HG03135 (cell line): ENCODE data around the gene FBRSL1.
"Not testable (repeated sequence)": the region's sequence is repeated elsewhere in the genome, so short reads cannot be mapped to it uniquely, and the experiment has no call there.

Experiments used
- ATAC-seq: cut with Tn5 transposase; IDR thresholded peaks from one replicate; pipeline ENCODE4 v1.9.1; 2021; ENCODE audit warnings: mild to moderate bottlenecking, moderate library complexity; ENCODE audit not compliant: unreplicated experiment

Gene FBRSL1

DNA sequence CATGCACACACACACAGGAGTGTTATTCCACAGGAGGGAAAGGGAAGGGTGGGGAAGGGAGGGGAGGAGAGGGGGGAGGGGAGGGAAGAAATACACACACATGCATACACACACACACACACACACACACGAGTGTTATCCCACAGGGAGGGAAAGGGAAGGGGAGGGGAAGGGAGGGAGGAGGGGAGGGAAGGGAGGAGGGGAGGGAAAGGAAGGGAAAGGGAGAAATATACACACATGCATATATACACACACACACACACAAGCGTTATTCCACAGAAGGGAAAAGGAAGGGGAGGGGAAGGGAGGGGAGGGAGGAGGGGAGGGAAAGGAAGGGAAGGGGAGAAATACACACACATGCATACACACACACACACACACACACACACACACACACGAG, 19.6 kb upstream of the FBRSL1 start:
- no peak for ATAC-seq

DNA sequence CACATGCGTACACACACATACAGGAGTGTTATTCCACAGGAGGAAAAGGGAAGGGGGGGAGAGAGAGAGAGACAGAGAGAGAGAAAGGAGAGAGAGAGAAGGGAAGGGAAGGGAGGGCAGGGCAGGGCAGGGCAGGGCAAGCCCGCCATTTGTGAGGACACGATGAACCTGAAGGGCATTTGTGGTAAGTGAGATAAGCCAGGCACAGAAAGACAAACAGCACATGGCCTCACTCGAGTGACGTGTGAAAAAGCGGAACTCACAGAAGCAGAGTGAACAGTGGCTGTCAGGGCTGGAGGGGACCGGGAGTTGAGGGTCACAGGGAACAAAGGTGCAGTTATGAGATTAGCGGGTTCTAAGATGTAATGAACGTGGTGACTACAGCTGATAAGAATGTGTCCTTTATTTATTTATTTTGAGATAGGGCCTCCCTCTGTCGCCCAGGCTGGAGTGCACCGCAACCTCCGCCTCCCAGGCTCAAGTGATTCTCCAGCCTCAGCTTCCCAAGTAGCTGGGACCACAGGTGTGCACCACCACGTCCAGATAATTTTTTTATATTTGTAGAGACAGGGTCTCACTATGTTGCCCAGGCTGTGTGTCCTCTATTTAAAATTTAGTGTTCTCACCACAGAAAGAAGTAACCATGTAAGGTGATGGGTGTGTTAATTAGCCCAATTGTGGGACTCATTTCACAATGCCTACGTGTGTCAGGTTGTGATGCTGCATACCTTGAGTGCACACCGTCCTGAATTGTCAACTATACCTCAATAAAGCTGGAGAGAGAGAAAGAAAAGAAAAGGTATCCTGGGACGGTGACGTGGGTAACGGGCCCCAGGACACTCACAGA, 18.7 kb upstream of the FBRSL1 start:
- no peak for ATAC-seq

DNA sequence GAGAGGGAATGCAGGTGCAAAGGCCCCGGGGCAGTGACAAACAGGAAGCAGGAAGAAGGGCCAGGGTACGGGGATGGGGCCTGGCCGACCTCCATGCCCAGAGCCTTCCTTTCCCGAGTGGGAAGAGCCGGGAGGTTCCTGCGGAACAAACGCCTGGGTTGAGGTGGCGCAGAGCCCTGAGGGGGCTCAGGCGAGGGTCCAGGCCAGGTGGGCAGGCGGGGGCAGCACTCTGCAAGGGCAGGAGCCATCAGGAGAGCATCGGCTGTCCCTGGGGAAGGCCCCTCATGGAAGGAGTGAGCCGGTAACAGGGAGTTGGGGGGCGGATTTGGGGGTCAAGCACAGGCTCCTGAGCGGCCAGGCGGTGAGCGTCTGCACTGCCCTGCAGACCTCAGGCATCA, 18.1 kb upstream of the FBRSL1 start:
- ATAC-seq, result no peak

DNA sequence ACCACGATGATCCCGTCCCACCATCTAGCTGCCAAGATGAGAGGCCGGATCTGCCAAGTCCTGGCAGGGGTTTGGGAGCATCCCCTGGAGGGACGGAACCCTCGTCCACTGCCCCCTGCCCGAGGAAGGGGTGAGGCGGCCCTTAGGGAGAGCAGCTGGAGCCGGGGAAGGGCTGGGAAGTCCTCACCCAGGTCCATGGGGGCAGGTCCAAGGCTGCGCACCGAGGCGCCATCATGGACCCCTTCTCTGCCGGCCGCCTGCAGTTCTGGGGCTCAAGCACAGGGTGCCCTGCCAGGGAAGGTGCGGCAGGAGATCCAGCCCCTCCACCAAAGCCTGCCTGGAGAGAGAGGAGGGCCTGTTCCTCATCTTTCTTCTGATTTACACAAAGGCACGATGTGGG, 17.6 kb upstream of the FBRSL1 start:
- no peak for ATAC-seq

DNA sequence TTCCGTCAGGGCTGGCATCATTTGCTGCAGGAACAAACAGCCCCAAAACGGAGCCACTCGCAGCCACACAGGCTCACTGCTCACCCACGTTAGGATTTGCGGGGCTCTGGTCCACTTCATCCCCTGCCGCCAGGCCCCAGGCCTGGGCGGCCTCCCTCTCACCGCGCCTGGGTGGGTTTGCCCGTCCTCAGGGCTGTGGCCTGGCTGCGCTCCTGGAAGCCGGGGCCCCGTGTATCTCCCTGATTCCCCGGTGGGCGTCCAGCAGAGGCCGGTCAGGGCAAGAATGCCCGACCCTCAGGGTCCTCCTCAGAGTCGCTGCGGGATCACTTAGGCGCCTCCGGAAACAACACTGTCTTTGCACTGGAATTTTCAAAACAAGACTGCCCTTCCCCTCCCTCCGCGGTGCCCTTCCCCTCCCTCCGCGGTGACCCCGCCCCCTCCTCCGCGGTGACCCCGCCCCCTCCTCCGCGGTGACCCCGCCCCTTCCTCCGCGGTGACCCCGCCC, 15.7 kb upstream of the FBRSL1 start:
- no peak for ATAC-seq

DNA sequence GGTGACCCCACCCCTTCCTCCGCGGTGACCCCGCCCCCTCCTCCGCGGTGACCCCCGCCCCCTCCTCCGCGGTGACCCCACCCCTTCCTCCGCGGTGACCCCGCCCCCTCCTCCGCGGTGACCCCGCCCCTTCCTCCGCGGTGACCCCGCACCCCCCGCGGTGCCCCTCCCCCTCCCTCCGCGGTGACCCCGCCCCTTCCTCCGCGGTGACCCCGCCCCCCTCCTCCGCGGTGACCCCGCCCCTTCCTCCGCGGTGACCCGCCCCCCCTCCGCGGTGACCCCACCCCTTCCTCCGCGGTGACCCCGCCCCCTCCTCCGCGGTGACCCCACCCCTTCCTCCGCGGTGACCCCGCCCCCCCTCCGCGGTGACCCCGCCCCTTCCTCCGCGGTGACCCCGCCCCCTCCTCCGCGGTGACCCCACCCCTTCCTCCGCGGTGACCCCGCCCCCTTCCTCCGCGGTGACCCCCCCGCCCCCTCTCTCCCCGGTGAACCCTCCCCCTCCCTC, 15.1 kb upstream of the FBRSL1 start:
- ATAC-seq, result not testable (repeated sequence)

DNA sequence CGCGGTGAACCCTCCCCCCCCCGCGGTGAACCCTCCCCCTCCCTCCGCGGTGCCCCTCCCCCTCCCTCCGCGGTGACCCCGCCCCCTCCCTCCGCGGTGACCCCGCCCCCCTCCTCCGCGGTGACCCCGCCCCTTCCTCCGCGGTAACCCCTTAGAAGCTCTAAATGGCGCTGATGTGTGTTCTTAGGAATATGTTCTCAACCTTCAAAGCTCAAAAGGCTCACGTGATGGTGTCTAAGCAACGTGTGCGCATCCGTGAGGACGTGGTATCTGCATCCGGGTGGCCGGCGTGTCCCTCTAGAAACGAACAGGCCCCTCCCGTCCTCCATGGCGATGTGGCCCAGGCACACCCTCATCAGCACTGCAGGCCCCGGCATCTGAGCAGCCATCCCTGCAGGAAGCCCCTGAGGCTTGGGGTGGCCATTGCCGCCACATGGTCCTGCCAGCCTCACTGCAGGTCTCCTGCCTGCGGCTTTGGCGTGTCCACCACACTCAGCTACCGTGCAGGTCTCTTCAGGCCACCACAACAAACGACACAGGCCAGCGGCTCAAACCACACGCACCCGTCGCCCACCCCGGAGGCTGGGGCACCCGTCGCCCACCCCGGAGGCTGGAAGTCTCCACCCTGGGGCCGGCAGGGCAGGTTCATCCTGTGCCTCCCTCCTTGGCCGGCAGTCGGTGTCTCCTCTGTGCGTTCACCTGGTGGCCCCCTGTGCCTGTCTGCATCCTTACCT, 14.5 kb upstream of the FBRSL1 start:
- no peak for ATAC-seq

DNA sequence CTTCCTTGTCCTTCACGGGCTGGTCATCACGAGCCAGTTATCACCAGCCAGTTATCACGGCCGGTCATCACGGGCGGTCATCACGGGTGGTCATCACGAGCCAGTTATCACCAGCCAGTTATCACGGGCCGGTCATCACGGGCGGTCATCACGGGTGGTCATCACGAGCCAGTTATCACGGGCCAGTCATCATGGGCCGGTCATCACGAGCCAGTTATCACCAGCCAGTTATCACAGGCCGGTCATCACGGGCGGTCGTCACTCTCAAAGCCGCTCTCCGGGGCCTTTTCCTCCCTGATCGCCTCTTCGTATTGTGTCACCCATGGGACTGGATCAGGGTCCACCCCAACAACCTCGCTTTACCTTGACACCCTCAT, 13.9 kb upstream of the FBRSL1 start:
- ATAC-seq, result no peak

DNA sequence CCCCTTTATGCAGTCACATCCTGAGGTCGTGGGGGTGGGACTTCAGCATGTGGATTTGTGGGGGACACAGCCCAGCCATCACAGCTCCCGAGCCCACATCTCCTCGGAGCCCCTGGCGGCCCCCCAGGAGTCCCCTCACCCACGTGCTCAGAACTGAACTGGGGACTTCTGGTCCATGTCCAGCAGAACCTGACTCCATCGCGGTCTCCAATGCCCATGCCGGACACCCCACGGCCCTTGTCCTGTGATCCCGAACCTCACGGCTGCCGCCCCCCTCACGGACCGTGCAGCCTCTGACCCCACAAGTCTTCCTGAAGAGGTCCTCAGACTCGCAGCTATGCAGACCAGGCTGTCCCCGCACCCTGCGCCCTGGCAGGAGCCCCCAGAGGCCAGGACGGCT, 13.5 kb upstream of the FBRSL1 start:
- no peak for ATAC-seq

DNA sequence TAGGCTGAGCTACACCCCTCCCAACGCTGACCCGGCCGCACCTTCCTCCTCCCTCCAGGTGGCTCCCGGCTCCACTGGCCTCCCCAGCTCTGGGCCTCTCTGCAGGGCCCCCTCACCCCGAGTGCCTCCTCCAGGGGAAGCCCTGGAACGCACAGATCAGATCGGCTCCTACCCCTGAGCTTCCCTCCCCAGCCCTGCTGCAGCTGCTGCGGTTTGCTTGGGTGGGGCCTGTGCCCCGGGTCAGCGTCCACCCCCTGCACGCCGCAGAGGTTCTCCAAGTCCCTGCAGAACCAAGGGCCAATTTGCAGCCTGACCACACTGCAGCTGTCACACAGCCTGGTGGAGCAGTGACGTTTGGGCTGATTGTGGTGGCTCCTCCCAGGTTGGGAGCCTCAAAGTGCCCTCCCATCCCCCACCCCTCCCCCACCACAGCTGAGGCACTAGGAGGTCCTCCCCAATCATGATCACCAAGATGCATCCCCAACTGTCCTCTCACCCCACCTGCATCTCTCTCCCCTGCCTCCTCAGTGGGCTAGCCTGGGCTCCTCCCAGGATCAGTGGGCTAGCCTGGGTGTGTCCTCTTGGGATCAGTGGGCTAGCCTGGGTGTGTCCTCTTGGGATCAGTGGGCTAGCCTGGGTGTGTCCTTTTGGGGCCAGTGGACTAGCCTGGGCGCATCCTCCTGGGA, 12.8 kb upstream of the FBRSL1 start:
- ATAC-seq, result no peak

DNA sequence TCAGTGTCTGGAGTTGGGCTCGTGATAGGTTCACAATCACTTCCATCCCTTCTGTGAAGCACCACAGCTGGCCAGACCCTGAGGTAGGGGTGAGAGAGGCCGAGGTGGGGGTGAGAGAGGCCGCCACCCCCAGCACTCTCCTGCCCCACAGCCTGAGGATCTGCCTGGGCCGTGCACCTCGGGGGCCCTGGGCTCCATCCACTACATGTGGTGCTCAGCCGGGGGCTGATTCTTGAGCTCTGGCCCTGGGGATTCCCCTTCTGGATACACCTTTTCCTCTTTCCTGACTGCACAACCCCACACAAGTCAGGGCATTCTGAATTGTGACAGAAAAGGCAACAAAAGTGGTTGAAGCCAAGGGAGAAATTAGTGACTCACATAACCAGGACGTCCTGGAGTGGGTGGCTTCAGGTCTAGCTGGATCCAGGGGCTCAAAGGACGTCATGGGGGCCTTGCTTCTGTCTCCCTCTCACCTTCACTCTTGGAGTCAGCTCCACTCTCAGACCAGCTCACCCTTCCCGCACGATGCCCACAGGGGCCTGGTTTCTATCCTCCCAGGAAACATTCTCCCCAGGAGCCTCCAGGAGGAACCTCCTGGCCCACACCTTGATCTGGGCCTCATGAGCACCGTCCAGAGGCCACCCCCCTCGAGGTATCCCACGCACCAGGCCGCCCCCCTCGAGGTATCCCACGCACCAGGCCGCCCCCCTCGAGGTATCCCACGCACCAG, 12.1 kb upstream of the FBRSL1 start:
- ATAC-seq, result no peak

DNA sequence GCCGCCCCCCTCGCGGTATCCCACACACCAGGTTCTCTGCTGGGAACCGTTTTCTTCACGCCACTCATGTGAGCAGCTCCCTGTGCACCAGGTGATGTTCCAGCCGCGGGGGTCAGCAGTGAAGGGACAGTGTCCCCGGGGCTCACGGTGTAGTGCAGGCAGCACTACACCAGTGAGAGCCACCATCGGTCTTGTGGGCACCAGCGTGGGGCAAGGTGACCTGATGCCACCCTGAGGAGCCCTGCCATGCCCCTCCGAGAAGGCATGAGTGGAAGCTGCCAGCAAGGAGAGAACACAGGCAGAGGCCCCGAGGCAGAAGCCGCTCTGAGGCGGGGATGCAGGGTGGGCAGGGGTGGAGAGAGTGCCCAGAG, 11.5 kb upstream of the FBRSL1 start:
- no peak for ATAC-seq

DNA sequence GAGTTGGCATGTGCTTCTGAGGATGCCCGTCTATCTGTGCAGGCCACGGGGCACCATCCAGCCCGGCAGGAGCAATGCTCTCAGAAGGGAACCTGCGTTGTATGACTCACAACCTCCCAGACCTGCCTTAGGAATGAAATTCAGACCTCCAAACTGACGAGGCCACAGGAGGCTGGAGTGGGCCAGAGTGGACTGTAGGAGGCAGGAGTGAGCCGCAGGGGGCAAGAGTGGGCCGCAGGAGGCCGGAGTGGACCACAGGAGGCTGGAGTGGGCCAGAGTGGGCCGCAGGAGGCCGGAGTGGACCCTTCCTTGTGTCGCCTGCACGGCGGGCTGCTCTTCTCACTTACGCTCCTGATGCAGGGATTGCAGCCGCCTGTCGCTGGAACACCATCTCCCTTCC, 11.1 kb upstream of the FBRSL1 start:
- ATAC-seq, result no peak

DNA sequence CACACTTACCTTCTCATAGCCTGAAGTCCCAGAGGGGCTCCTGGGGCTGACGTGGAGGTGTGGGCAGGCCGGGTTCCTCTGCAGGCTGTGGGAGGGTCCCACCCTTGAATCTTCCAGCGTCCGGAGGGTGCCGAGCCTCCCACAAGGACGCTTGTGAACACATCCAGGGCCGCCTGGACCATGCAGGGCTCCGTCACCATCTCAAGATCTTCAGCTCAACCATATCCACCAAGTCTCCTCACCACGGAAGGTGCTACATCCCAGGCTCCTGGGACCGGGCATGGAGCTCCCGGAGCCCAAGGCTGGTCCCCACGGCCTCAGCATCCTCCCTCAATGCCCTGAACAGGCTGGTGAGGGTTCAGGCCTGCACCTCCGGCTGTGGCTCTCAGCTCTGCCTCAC, 10.7 kb upstream of the FBRSL1 start:
- no peak for ATAC-seq

DNA sequence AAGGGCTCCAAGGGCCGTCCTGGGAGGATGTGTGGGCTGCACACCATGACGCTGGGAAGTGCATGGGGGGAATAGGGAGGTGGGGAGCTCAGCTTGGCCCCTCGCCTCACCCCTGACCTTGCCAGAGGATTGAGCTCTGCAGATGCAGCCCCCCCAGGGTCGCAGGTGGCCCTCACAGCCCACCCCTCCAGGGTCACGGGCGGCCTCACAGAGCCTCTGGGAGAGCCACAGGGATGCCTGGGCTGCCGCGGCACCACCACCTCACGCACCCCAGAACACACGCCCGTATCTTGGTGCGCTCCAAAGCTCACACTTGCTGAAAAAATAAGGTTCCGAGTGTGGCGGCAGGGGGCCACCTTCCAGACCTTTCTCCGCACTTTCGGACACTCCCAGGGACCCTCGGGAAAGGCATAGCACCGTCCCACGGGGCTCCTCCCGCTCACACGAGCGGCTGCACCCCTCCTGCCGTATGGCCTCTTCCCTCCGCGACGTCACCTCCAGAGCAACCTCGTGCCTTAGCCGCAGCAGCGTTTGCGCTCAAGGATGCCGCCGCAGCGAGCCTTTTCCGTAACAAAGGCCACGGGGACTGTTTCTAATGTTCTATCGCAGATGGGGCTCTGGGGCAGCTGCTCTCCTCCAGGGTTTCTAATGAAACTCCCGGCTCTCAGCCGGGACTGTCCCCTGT, 9.9 kb upstream of the FBRSL1 start:
- no peak for ATAC-seq

DNA sequence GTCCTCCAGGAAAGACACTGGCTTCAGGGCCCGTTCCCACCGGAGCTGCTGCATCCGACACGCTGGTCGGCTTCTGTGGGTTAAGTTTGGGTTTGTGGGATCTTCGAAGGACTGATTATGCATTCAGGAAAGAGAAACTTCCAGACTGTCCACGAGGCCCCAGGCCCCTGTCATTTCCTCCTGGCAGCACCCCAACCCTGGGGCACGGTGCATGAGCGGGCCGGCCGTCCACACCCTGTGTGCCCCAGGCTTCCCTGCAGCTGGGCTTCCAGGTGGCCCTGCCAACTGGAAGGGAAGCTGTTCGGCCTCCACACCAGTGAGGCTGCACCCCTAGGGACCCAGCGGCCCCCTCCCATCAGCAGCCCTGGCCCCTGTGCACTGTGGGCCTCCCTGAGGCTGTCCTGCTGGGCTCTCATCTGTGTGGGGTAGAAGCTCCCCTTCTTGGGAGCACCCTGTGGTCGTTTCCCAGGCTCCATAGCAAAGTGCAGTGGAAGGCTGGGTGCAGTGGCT, 9.3 kb upstream of the FBRSL1 start:
- no peak for ATAC-seq

DNA sequence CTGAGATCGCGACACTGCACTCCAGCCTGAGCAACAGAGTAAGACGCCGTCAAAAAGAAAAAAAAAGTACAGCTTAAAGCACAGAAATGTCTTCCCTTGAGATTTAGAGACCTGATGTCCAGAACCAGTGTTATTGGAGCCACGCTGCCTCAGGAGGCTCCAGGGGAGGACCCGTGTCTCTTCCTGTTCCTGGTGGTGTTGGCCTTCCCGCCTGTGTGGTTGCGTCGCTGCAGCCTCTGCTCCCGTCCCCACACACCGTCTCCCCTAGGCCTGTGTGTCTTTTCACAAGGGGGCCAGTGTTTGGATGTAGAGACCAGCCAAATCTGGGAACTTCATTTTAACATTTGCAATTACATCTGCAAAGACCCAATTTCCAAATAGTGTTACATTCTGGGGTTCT, 8.6 kb upstream of the FBRSL1 start:
- ATAC-seq, result no peak

DNA sequence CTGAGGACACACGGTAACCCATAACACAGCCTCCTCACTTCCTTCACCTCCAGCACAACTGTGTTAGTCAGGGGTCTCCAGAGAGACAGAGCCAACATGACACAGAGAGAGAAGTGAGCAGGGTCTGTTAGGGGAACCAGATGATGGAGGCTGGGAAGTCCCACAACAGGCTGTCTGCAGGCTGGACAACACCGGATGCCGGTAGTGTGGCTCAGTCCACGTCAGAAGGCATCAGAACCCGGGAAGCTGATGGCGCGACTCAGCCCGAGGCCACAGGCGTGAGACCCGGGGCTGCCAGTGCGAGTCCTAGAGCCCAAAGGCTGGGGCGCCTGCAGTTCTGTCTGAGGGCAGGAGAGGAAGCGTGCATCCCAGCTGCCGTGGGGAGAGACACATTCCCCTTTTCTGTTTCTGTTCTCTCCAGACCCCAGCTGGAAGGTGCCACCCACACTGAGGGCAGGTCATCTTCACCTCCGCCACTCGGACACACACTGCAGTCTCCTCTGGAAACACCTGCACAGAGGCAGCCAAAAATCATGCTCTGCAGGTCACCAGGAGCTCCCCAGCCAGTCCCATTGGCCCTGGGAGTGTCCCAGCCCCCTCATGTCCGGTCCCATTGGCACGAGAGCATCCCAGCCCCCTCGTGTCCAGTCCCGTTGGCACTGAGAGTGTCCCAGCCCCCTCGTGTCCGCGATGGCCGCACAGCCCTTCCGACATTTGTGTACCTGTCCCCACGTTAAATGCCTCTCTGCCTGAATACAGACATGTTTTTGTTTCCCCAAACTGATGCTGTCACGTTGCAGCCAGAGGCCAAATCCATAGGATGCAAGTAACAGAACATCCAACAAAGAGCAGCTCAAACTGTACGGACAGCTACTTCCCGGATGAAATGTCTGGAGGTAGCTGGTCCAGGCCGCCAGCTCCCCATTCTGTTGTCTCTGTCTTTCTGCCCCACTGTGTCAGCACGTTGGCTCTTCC, 7.9 kb upstream of the FBRSL1 start:
- no peak for ATAC-seq

DNA sequence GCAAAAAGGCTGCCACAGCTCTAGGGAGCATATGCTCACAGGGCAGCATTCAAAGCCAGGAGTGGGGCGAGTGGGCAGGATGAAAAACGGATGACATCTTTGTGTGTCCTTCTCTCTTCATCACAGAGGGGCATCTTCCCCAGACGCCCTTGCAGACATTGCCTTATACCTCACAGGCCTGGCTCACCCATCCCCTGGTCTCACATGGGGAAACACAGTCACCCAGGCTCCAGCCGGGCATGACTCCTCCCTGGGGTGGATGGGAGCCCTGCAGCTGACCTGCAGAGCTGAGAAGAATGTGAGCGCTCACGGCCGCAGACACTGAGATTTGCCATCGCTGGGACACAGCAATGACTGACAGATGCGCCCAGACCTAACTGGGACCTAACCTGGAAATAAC, 7.2 kb upstream of the FBRSL1 start:
- no peak for ATAC-seq
